HG02870 (cell line): Measurements from ENCODE around the gene CDC14B.
"Not testable (repeated sequence)": the region's sequence is repeated elsewhere in the genome, so short reads cannot be mapped to it uniquely, and the experiment has no call there.

ENCODE experiments used
- ATAC-seq: cut with Tn5 transposase; IDR thresholded peaks from one replicate; pipeline ENCODE4 v1.9.1; 2021; ENCODE audit warnings: mild to moderate bottlenecking, moderate library complexity; ENCODE audit not compliant: unreplicated experiment

Gene CDC14B

DNA sequence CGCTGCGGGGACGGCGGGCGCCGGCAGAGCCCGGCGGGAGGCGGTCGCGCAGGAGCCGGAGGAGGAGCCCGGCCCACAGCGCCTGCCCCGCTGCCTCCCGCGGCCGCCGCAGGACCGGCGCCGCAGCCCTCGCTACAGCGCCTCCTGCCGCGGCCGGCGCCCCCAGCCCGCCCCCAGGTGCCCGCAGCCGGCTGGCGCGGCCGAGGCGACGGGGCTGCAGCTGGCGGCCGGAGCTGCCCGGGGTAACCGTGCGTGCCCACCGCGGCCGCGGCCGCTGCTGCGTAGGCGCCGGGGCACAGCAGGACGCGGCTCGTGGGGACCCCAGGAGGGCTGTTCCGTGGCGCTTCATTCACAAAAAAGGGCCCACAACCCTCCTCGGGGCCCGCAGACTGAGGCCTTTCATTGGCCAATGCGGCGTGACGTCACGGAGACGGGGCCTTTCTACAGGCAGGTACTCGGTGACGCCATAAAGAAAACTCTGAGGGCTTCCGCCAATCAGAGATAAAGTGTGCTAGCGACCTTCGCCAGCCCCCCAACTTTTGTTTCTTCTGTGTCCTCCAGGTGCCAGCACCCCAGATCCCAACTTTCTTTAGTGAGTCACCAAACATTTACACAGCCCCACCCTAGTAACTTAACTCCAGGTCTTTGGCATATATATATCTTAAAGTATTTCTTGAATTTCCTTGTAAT, at the start of gene CDC14B:
CDC14B (minus strand) TSS at position 353 of the 690 bp plus-strand sequence. CDS start 465 bp downstream, outside the sequence.
- no peak for ATAC-seq

DNA sequence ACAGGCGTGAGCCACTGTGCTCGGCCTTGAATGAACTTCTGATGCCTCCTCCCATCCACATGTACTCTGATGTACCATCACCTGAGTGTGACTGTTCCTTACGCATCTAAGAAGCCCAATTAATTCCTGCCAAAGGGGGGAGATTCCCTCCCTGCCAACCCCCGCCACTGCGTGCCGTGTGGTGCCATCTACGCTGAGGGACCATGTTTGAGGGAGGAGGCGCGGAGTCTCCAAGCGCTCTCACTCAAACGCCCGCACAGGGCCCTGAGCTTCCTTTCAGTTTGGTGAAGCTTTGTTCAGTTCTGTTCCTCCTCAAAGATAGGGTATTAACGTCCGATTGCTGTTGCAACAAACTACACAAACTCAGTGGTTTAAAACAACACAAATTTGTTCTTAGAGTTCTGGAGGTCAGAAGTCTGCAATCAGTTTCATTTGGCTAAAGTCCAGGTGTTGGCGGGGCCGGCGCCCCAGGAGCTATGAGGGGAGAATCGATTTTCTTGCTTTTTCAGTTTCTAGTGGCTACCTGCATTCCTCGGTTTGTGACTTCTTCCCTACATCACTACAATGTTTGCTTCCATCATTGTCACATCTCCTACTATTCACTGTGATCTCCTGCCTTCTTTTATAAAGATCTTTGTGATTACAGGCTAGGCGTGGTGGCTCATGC, 49.4 kb upstream of the CDC14B start:
- ATAC-seq, result no peak

GRCh38 chr9:96667363-96667728, 47.7 kb upstream of the CDC14B start:
- ATAC-seq, result no peak

DNA sequence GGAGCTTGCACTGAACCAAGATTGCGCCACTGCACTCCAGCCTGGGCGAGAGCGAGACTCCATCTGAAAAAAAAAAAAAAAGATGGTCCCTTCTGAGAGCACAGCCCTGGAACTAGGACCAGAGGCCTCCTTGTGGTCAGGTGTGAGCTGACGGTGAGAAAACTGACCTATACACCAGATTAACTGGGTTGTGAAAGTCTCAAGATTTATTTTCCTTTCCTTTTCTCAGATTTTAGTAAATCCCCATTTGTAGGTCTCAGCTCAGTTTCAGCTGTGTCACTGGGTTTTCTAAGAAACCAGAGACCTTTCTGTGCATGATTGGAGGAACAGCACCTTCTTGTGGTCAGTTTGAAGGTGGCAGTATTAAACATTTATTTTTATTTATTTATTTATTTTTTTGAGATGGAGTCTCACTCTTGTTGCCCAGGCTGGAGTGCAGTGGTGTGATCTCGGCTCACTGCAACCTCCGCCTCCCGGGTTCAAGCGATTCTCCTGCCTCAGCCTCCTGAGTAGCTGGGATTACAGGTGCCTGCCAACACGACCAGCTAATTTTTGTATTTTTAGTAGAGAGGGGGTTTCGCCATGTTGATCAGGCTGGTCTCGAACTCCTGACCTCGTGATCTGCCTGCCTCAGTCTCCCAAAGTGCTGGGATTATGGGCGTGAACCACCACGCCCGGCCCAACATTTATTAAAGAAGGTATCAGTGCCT, 47.2 kb upstream of the CDC14B start:
- not testable (repeated sequence) for ATAC-seq

GRCh38 chr9:96665789-96666188, 46.1 kb upstream of the CDC14B start:
- ATAC-seq, result no peak

DNA sequence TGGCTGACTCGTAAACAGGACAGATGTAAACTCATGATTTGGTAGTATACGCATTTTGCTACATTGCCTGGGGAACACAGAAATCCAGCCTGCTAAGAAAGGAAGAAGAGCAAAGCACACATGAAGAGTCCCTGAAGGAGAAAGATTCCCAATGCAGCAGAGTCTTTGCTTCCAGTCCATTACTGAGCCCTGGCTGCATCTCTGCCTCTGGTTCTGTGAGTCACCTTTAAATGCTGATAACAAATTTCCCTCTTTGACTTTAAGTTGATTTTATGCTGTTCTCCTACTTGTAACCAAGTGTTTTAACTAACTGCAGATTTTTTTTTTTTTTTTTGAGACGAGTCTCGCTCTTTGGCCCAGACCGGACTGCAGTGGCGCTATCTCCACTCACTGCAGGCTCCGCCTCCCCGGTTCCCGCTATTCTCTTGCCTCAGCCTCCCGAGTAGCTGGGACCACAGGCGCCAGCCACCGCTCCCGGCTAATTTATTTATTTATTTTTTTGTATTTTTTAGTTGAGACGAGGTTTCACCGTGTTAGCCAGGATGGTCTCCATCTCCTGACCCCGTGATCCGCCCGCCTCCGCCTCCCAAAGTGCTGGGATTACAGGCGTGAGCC, 44.0 kb upstream of the CDC14B start:
- ATAC-seq, result no peak

GRCh38 chr9:96661711-96662110, 42.1 kb upstream of the CDC14B start:
- ATAC-seq, result no peak

DNA sequence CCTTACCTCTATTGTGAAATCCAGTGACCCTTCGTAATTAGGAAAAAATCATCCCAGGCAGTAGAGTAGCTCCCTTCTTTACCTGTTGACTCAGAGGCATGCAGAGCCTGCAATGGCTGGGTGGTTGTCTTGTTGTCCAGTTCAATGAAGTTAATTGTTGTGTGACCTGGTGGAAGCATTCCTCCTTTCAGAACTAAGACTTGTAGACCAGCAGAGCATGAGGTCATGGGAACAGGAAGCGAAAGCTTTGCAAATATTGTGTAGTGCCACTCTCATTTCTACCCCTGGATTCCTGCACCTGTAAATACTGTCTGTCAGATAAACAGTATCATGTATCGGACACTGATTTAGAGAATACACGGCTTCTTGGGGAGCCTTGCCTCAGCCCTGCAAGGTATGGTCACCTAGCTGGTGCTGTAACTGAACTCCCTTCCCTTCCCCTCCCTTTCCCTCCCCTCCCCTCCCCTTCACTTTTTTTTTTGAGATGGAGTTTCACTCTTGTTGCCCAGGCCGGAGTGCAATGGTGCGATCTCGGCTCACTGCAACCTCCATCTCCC, 41.1 kb upstream of the CDC14B start:
- no peak for ATAC-seq

GRCh38 chr9:96655198-96655851, 35.7 kb upstream of the CDC14B start, which contains the start of gene PRXL2C:
Gene PRXL2C, minus strand, starts transcription at chr9:96655317. Its CDS starts 36 bp downstream, at chr9:96655281.
- ATAC-seq, result peak; percentile 57

- peak; percentile 43 for ATAC-seq
Measured at GRCh38 chr9:96654450-96655197, 35.0 kb upstream of the CDC14B start.

DNA sequence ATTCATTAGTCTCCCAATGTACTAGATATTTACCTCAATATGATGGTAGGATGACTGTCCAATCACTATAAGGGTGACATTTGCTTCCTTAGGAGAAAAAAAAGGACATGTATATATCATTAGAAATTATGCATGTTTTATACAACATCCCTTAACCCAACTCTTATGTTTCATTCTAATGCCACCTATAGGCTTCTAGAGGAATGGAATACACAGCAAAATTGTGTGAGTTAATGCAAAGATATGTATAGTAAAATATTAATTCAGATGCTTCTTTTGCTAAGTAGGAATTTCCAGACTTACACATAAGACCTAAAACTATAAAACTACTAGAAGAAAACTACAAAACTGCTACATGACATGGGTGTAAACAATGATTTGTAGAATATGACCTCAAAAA, 32.0 kb upstream of the CDC14B start:
- ATAC-seq, result no peak

GRCh38 chr9:96649620-96650324, 30.1 kb upstream of the CDC14B start:
- no peak for ATAC-seq

- no peak for ATAC-seq
Measured at GRCh38 chr9:96646081-96646991, 26.7 kb upstream of the CDC14B start.

GRCh38 chr9:96644137-96644536, 24.5 kb upstream of the CDC14B start:
- ATAC-seq, result no peak

GRCh38 chr9:96641514-96641913, 21.9 kb upstream of the CDC14B start:
- no peak for ATAC-seq

GRCh38 chr9:96638606-96639364, 19.1 kb upstream of the CDC14B start:
- no peak for ATAC-seq

DNA sequence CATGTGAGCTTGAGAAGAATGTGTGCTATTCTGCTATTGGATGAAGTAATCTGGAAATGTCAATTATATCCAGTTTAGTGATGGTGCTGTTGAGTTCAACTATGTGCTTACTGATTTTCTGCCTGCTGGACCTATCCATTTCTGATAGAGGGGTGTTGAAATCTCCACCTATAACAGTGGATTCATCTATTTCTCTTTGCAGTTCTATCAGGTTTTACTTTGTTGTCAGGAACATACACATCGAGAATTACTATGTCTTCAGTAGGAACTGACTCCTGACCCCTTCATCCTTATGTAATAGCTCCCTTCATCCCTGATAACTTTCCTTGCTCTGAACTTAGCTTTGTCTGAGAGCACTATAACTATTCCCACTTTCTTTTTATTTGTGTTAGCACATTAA, 16.7 kb upstream of the CDC14B start:
- no peak for ATAC-seq

DNA sequence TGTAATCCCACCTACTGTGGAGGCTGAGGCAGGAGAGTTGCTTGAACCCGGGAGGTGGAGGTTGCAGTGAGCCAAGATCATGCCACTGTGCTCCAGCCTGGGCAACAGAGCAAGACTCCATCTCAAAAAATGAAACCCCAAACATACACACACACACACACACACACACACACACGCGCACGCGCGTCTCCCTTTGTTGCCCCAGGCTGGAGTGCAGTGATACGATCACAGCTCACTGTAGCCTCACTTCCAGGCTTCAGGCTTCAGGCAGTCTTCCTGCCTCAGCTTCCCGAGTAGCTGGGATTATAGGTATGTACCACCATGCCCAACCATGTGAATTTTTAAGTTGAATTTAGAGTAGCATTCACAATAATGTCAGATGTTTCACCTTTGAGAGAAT, 13.9 kb upstream of the CDC14B start:
- ATAC-seq, result not testable (repeated sequence)
